HCT116 (cell line): Measurements from ENCODE around the gene UNC79. TPM values are rescaled to one million over a fixed set of nuclear protein-coding genes. Genes with fewer than 3 reads are reported as not detected.

Source experiments
- total RNA-seq: library from RNA; stranded (reverse); gene quantifications from one replicate; pipeline ENCODE4 v1.2.1, GENCODE V29; 2021; ENCODE audit not compliant: unreplicated experiment

The UNC79 gene
- total RNA-seq, 1 experiment from 2014 or later, result 0.10 TPM

Other genes starting within 250 kb of the UNC79 start
- 14.2 TPM for gene MOAP1, start 246.0 kb upstream of the UNC79 start, total RNA-seq
- gene LYSET, start 245.6 kb upstream of the UNC79 start, total RNA-seq, result 19.5 TPM
- 11.2 TPM for gene GON7, start 223.9 kb upstream of the UNC79 start, total RNA-seq
- gene UBR7, start 223.7 kb upstream of the UNC79 start, total RNA-seq, result 23.9 TPM
- gene BTBD7, start 97.9 kb upstream of the UNC79 start, total RNA-seq, result 30.8 TPM
- gene COX8C, start 83.8 kb upstream of the UNC79 start, total RNA-seq, result not detected